H9 (cell line): ENCODE measurements around the gene NCAPH2. TPM values are rescaled to one million over a fixed set of nuclear protein-coding genes. Genes with fewer than 3 reads are reported as not detected.

ENCODE experiments used
- DNase-seq: peaks from one replicate; pipeline ENCODE4 v3.0.0-alpha.2; 2017
- H2AFZ ChIP-seq: one replicate; pipeline ENCODE4 v1.6.1; 2013; ENCODE audit warnings: mild to moderate bottlenecking, low read length, control low read depth, moderate library complexity
- H2AK5ac ChIP-seq: 2 replicates; pipeline ENCODE4 v1.6.1; 2013; ENCODE audit warnings: low read length, control low read depth, mixed read lengths; ENCODE audit not compliant: insufficient read length
- H2BK120ac ChIP-seq: one replicate; pipeline ENCODE4 v1.6.1; 2013; ENCODE audit warnings: low read depth, mild to moderate bottlenecking, low read length, control low read depth, inconsistent platforms; ENCODE audit not compliant: poor library complexity, severe bottlenecking
- H2BK12ac ChIP-seq: 2 replicates; pipeline ENCODE4 v1.6.1; 2013; ENCODE audit warnings: low read length, control low read depth, mixed read lengths, low read depth; ENCODE audit not compliant: insufficient read length
- H2BK15ac ChIP-seq: 2 replicates; pipeline ENCODE4 v1.6.1; 2013; ENCODE audit warnings: low read depth, low read length, control low read depth
- H2BK20ac ChIP-seq: one replicate; pipeline ENCODE4 v1.6.1; 2013; ENCODE audit warnings: low read depth, mild to moderate bottlenecking, low read length, control low read depth, inconsistent platforms; ENCODE audit not compliant: poor library complexity, severe bottlenecking
- H2BK5ac ChIP-seq: 2 replicates; pipeline ENCODE4 v1.6.1; 2013; ENCODE audit warnings: low read length, control low read depth, mixed read lengths; ENCODE audit not compliant: insufficient read length
- H3K14ac ChIP-seq: 2 replicates; pipeline ENCODE4 v1.6.1; 2013; ENCODE audit warnings: low read length, control low read depth; ENCODE audit not compliant: insufficient read depth
- H3K18ac ChIP-seq: 2 replicates; pipeline ENCODE4 v1.6.1; 2013; ENCODE audit warnings: low read depth, mild to moderate bottlenecking, mixed read lengths, low read length, control low read depth; ENCODE audit not compliant: insufficient read length
- H3K23ac ChIP-seq: 2 replicates; pipeline ENCODE4 v1.6.1; 2013; ENCODE audit warnings: low read length, control low read depth, mixed read lengths, low read depth; ENCODE audit not compliant: insufficient read length
- H3K23me2 ChIP-seq: 2 replicates; pipeline ENCODE4 v1.6.1; 2013; ENCODE audit warnings: low read depth, mild to moderate bottlenecking, mixed read lengths, low read length, control low read depth; ENCODE audit not compliant: insufficient read length, poor library complexity, severe bottlenecking
- H3K27ac ChIP-seq: 2 replicates; pipeline ENCODE4 v1.5.1; 2013; ENCODE audit warnings: low read length, control low read depth, mixed read lengths, low read depth; ENCODE audit not compliant: insufficient read length
- H3K27me3 ChIP-seq: 2 replicates; pipeline ENCODE4 v1.6.1; 2013; ENCODE audit warnings: low read length, control low read depth, inconsistent platforms; ENCODE audit not compliant: insufficient read depth
- H3K4ac ChIP-seq: 2 replicates; pipeline ENCODE4 v1.6.1; 2013; ENCODE audit warnings: low read depth, mild to moderate bottlenecking, control low read depth, inconsistent platforms, low read length, moderate library complexity
- H3K4me1 ChIP-seq: 2 replicates; pipeline ENCODE4 v1.6.1; 2013; ENCODE audit warnings: low read length, control low read depth, inconsistent platforms; ENCODE audit not compliant: insufficient read depth
- H3K4me2 ChIP-seq: 2 replicates; pipeline ENCODE4 v1.6.1; 2013; ENCODE audit warnings: low read length, control low read depth, mixed read lengths; ENCODE audit not compliant: insufficient read length, insufficient read depth
- H3K56ac ChIP-seq: 2 replicates; pipeline ENCODE4 v1.6.1; 2013; ENCODE audit warnings: low read depth, mild to moderate bottlenecking, mixed read lengths, low read length, control low read depth; ENCODE audit not compliant: insufficient read length
- H3K79me1 ChIP-seq: 2 replicates; pipeline ENCODE4 v1.6.1; 2013; ENCODE audit warnings: low read depth, mild to moderate bottlenecking, moderate library complexity, low read length, control low read depth, inconsistent platforms; ENCODE audit not compliant: insufficient read depth, poor library complexity, severe bottlenecking
- H3K79me2 ChIP-seq: 2 replicates; pipeline ENCODE4 v1.6.1; 2013; ENCODE audit warnings: low read length, control low read depth, inconsistent platforms; ENCODE audit not compliant: insufficient read depth
- H3K9ac ChIP-seq: 2 replicates; pipeline ENCODE4 v1.6.1; 2013; ENCODE audit warnings: low read length, control low read depth, mixed read lengths; ENCODE audit not compliant: insufficient read length; ENCODE audit errors: extremely low read depth
- H3K9me3 ChIP-seq: one replicate; pipeline ENCODE4 v1.6.1; 2013; ENCODE audit warnings: low read depth, low read length, inconsistent platforms; ENCODE audit not compliant: control insufficient read depth
- H3T11ph ChIP-seq: one replicate; pipeline ENCODE4 v1.6.1; 2013; ENCODE audit warnings: mild to moderate bottlenecking, low read length, control low read depth, inconsistent platforms
- H4K20me1 ChIP-seq: one replicate; pipeline ENCODE4 v1.6.1; 2013; ENCODE audit not compliant: control insufficient read depth, insufficient read length, insufficient read depth
- H4K5ac ChIP-seq: 2 replicates; pipeline ENCODE4 v1.6.1; 2013; ENCODE audit warnings: low read depth, mild to moderate bottlenecking, mixed read lengths, low read length, control low read depth; ENCODE audit not compliant: insufficient read length
- H4K8ac ChIP-seq: replicated peaks from 2 replicates; pipeline ENCODE4 v1.6.1; 2013; ENCODE audit warnings: low read length, control low read depth, mixed read lengths, low read depth; ENCODE audit not compliant: insufficient read length
- H4K91ac ChIP-seq: 2 replicates; pipeline ENCODE4 v1.6.1; 2013; ENCODE audit warnings: low read depth, mild to moderate bottlenecking, moderate library complexity, mixed read lengths, low read length, control low read depth; ENCODE audit not compliant: insufficient read length
- H3K27ac Mint-ChIP-seq, 3 experiments: 2 replicates in 2 of 3; 3 replicates in 1 of 3; pipeline ENCODE4 v1.8.0; 2020 to 2021; ENCODE audit warnings: mixed read lengths in 3 of 3, mild to moderate bottlenecking in 1 of 3, moderate library complexity in 1 of 3
- H3K27me3 Mint-ChIP-seq: 2 replicates; pipeline ENCODE4 v1.8.0; 2021; ENCODE audit warnings: low read depth, mild to moderate bottlenecking, moderate library complexity, mixed read lengths
- H3K36me3 Mint-ChIP-seq, 3 experiments: 2 replicates in 2 of 3; 3 replicates in 1 of 3; pipeline ENCODE4 v1.8.0; 2020 to 2021; ENCODE audit warnings: low read depth in 3 of 3, mixed read lengths in 3 of 3; ENCODE audit not compliant: insufficient read depth in 1 of 3
- H3K4me1 Mint-ChIP-seq, 2 experiments: 2 replicates each; pipeline ENCODE4 v1.8.0; 2020; ENCODE audit warnings: mixed read lengths in 2 of 2
- H3K4me3 Mint-ChIP-seq, 2 experiments: 2 replicates in 1 of 2; 3 replicates in 1 of 2; pipeline ENCODE4 v1.8.0; 2020 to 2021; ENCODE audit warnings: mild to moderate bottlenecking in 2 of 2, mixed read lengths in 2 of 2, moderate library complexity in 1 of 2
- H3K9me3 Mint-ChIP-seq, 2 experiments: 2 replicates in 1 of 2; 3 replicates in 1 of 2; pipeline ENCODE4 v1.8.0; 2020; ENCODE audit warnings: mild to moderate bottlenecking in 2 of 2, mixed read lengths in 2 of 2, moderate library complexity in 1 of 2
- CTCF ChIP-seq: fragments of 200-600 bp; sonication (generic); conservative IDR thresholded peaks from 3 replicates; pipeline ENCODE4 v1.8.0; 2021; ENCODE audit warnings: antibody characterized with exemption, mild to moderate bottlenecking
- WGBS: extraction: QIAGEN DNeasy Blood & Tissue Kit; methylation state at CpG from one replicate; pipeline ENCODE4 v1.1.7; 2013; ENCODE audit warnings: missing lambda C conversion rate, low lambda C conversion rate, mixed read lengths; ENCODE audit not compliant: insufficient read length; ENCODE audit errors: extremely low coverage; 5-methylcytosine and 5-hydroxymethylcytosine counted together
- total RNA-seq: library from RNA; stranded (reverse); gene quantifications from 2 replicates; pipeline ENCODE4 v1.2.1, GENCODE V29; 2021

NCAPH2 gene
- total RNA-seq, 1 experiment from 2014 or later = 76.2 TPM

GRCh38 chr22:50546326-50547262 is 38.6 kb downstream of the NCAPH2 start:
- no peaks in the 10 kb centered on the region for H3K79me1 ChIP-seq
- no peaks in the 10 kb centered on the region; the same call in 1 of the 2 replicates for H3K27me3 ChIP-seq
- H3K23me2 ChIP-seq = peaks cover 2% of the 10 kb centered on the region
- H3K27me3 Mint-ChIP-seq = peaks cover 40% of the 10 kb centered on the region
- H3K79me2 ChIP-seq = no peaks in the 10 kb centered on the region
- no peak overlapping the region for H2AFZ ChIP-seq
- H3K4ac ChIP-seq = no peak overlapping the region
- WGBS = no CpG with 5 or more reads among the region's 78 CpGs
- H2BK5ac ChIP-seq = no peak overlapping the region
- no peaks in the 10 kb centered on the region for H3K9me3 ChIP-seq
- H3K14ac ChIP-seq = no peak overlapping the region
- no peaks in the 10 kb centered on the region for H3K4me1 ChIP-seq
- DNase-seq = no peak
- no peak overlapping the region for H4K91ac ChIP-seq
- no peak overlapping the region for H2BK15ac ChIP-seq
- no peak overlapping the region for H3K27ac Mint-ChIP-seq
- no peak overlapping the region for H3K4me3 Mint-ChIP-seq
- H3K18ac ChIP-seq = no peak overlapping the region
- no peaks in the 10 kb centered on the region for H3K36me3 Mint-ChIP-seq
- no peak overlapping the region for H4K5ac ChIP-seq
- no peak overlapping the region for H2BK120ac ChIP-seq
- H2AK5ac ChIP-seq = no peak overlapping the region
- H2BK12ac ChIP-seq = no peak overlapping the region
- no peak overlapping the region for H2BK20ac ChIP-seq
- H4K20me1 ChIP-seq = no peaks in the 10 kb centered on the region
- peaks cover 0 to 3% of the 10 kb centered on the region in 2 experiments; a peak in 1 of 4 replicates for H3K4me1 Mint-ChIP-seq
- no peak for TF ChIP-seq CTCF
- H3K9me3 Mint-ChIP-seq = no peaks in the 10 kb centered on the region; a peak in 1 of 5 replicates
- no peak overlapping the region for H3T11ph ChIP-seq
- no peak overlapping the region for H3K23ac ChIP-seq
- no peak overlapping the region for H3K27ac ChIP-seq
- H3K56ac ChIP-seq = no peak overlapping the region
- H3K4me2 ChIP-seq = no peak overlapping the region
- no peak overlapping the region for H3K9ac ChIP-seq
- no peak overlapping the region for H4K8ac ChIP-seq
